Fibroblast of mammary gland (primary cell): ENCODE measurements around the gene CPLX4.

ENCODE experiments used
- DNase-seq: peaks from one replicate; pipeline ENCODE4 v3.0.0-alpha.2; 2010; ENCODE audit warnings: low read depth
- H3K4me3 ChIP-seq: 2 replicates; pipeline ENCODE4 v1.5.1; 2011; ENCODE audit warnings: low read depth, mild to moderate bottlenecking, low read length, moderate library complexity; ENCODE audit not compliant: control insufficient read depth
- CTCF ChIP-seq: conservative IDR thresholded peaks from 2 replicates; pipeline ENCODE4 v1.5.1; 2011; ENCODE audit warnings: low read depth, low read length, inconsistent platforms; ENCODE audit not compliant: control insufficient read depth, insufficient read depth

CPLX4 gene

GRCh38 chr18:59354731-59355130 lies 36.3 kb upstream of the CPLX4 start:
- H3K4me3 ChIP-seq: no peak overlapping the region
- DNase-seq: peak; percentile 76
- TF ChIP-seq CTCF: no peak

GRCh38 chr18:59353079-59353680 lies 34.7 kb upstream of the CPLX4 start:
- H3K4me3 ChIP-seq: no peak overlapping the region
- TF ChIP-seq CTCF: no peak
- DNase-seq: no peak

GRCh38 chr18:59352250-59352855 lies 33.9 kb upstream of the CPLX4 start:
- TF ChIP-seq CTCF: no peak

GRCh38 chr18:59345556-59345955 lies 27.1 kb upstream of the CPLX4 start:
- TF ChIP-seq CTCF: no peak
- DNase-seq: peak; percentile 36
- no peak overlapping the region for H3K4me3 ChIP-seq

More at GRCh38 chr18:59352250-59352855, 33.9 kb upstream of the CPLX4 start:
- no peak for DNase-seq
- H3K4me3 ChIP-seq: no peak overlapping the region

- TF ChIP-seq CTCF: no peak
- no peak for DNase-seq
- no peak overlapping the region for H3K4me3 ChIP-seq
These were observed 26.5 kb upstream of the CPLX4 start for GRCh38 chr18:59344996-59345395.

- no peak for TF ChIP-seq CTCF
- H3K4me3 ChIP-seq: no peak overlapping the region
- DNase-seq: peak; percentile 34
These were observed 25.5 kb upstream of the CPLX4 start for GRCh38 chr18:59343926-59344325.

- TF ChIP-seq CTCF: no peak
- DNase-seq: no peak
- no peak overlapping the region for H3K4me3 ChIP-seq
These were observed 22.4 kb upstream of the CPLX4 start for GRCh38 chr18:59340817-59341216.
